LNCaP clone FGC (cell line): ENCODE measurements around the gene OLFML2A.

Source experiments
- DNase-seq: peaks from one replicate; pipeline ENCODE4 v3.0.0-alpha.2; 2011; ENCODE audit warnings: low read depth
- H3K4me3 ChIP-seq: 2 replicates; pipeline ENCODE4 v1.5.1; 2011; ENCODE audit warnings: mild to moderate bottlenecking, low read depth, low read length, control low read depth
- TF ChIP-seq, protein P1 (sequence below): IDR thresholded peaks from 2 replicates; pipeline ENCODE4 v1.5.1; 2012; ENCODE audit warnings: mild to moderate bottlenecking; ENCODE audit not compliant: control insufficient read depth, insufficient read depth; ENCODE audit errors: extremely low read depth

OLFML2A gene

DNA sequence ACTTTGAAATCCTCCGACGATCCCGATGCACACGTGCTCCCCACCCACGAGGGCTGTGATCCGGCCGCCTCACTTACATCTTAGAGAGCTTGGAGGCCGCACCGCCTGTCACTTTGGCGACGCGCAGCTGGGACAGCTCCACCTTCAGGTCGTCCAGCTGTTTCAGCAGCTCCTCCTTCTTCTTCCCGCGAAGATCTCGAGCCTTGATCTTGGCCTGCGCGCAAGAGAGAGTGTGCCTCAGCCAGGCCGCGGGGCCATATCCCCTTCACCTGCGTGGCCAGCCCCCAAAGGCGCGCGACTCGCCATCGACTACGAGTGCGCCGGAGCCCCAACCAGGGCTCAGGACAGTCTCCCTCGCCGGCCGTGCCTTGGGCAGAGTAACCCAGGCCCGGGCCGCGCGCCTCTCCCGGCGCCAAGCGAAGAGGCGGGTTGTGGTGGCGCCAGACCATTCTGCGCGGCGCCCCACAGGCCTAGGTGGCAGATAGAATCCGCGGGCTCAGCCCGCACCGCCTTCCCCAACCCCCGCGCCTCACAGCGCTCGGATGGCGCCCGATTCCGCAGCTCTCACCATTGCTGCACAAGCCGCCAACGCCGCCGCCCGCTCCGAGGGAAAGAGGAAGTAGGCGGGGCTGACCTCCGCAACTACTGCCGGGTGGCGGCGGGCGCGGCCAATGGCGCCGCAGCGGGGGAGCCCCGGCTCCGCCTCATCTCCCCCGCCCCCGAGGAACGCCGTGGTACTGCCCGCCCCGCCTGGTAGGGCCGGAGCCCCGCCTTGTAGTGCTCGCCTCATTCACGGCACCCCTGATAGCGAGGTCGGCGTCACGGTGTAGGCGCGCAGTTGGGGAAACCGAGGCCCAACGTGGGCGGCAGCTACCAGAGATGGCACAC is 84.7 kb downstream of the OLFML2A start, which contains the start of the genes ARPC5L and RPL35:
Gene ARPC5L (plus strand): TSS at position 789 of the 888 bp plus-strand sequence. CDS start 7,161 bp downstream, outside the sequence.
Gene RPL35 (minus strand): TSS at position 616 of the 888 bp plus-strand sequence. CDS start 45 bp downstream, at position 571.
- TF ChIP-seq, protein P1, sequence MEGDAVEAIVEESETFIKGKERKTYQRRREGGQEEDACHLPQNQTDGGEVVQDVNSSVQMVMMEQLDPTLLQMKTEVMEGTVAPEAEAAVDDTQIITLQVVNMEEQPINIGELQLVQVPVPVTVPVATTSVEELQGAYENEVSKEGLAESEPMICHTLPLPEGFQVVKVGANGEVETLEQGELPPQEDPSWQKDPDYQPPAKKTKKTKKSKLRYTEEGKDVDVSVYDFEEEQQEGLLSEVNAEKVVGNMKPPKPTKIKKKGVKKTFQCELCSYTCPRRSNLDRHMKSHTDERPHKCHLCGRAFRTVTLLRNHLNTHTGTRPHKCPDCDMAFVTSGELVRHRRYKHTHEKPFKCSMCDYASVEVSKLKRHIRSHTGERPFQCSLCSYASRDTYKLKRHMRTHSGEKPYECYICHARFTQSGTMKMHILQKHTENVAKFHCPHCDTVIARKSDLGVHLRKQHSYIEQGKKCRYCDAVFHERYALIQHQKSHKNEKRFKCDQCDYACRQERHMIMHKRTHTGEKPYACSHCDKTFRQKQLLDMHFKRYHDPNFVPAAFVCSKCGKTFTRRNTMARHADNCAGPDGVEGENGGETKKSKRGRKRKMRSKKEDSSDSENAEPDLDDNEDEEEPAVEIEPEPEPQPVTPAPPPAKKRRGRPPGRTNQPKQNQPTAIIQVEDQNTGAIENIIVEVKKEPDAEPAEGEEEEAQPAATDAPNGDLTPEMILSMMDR = peak; percentile 29; the same call in 1 of the 2 replicates
- peak within 1 kb of the TSS; percentile 100 for H3K4me3 ChIP-seq
- peak; percentile 67 for DNase-seq

DNA sequence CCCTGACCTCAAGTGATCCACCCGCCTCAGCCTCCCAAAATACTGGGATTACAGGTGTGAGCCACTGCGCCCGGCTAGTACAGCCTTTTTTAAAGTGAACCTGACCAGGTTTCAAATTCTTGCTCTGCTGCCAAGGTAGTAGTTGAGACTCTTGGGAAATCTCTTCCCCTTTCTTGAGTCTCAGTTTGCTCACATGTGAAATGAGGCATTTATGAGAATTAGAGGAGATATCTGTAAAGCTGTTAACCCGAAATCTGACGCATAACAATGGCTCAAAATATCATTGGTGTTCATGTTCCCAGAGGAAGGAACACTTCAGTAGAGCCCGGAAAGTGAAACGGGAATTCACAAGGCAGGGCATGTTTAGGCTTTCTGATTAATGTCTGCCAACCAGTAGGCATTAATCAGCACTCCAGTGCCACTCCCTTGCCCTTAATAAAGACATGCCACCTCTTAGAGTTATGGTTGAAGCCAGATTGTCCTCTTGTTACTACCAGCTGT is 86.5 kb downstream of the OLFML2A start:
- TF ChIP-seq, protein P1 = no peak
- H3K4me3 ChIP-seq = no peak overlapping the region
- DNase-seq = no peak
